Mesenchymal stem cell (in vitro differentiated cells and primary cell): ENCODE data around the gene LGALS1.
"Not testable (repeated sequence)": the region's sequence is repeated elsewhere in the genome, so short reads cannot be mapped to it uniquely, and the experiment has no call there.

Experiments used
- DNase-seq: peaks from one replicate; pipeline ENCODE4 v3.0.0-alpha.2; 2013
- H2AFZ ChIP-seq: one replicate; pipeline ENCODE4 v1.6.1; 2013; ENCODE audit warnings: low read depth, mild to moderate bottlenecking, control low read depth, inconsistent platforms, low read length, moderate library complexity
- H2AK5ac ChIP-seq: 2 replicates; pipeline ENCODE4 v1.6.1; 2013; ENCODE audit warnings: low read length, moderate library complexity, mild to moderate bottlenecking, inconsistent platforms; ENCODE audit not compliant: severe bottlenecking
- H2BK120ac ChIP-seq: one replicate; pipeline ENCODE4 v1.6.1; 2013; ENCODE audit warnings: low read depth, mild to moderate bottlenecking, inconsistent platforms, low read length, moderate library complexity
- H2BK12ac ChIP-seq, 2 experiments: one replicate each; pipeline ENCODE4 v1.6.1; 2013; ENCODE audit warnings: inconsistent platforms in 2 of 2, low read length in 2 of 2, mild to moderate bottlenecking in 2 of 2, moderate library complexity in 2 of 2, control low read depth in 1 of 2
- H2BK15ac ChIP-seq: one replicate; pipeline ENCODE4 v1.6.1; 2013; ENCODE audit warnings: mild to moderate bottlenecking, low read depth, inconsistent platforms; ENCODE audit not compliant: poor library complexity, severe bottlenecking
- H2BK5ac ChIP-seq: 2 replicates; pipeline ENCODE4 v1.6.1; 2013; ENCODE audit warnings: low read depth, mild to moderate bottlenecking, low read length, control low read depth, inconsistent platforms; ENCODE audit not compliant: poor library complexity, severe bottlenecking
- H3K14ac ChIP-seq, 2 experiments: one replicate each; pipeline ENCODE4 v1.6.1; 2013; ENCODE audit warnings: inconsistent platforms in 2 of 2, low read length in 2 of 2, control low read depth in 1 of 2, mild to moderate bottlenecking in 1 of 2, moderate library complexity in 1 of 2
- H3K18ac ChIP-seq, 2 experiments: one replicate each; pipeline ENCODE4 v1.6.1; 2013; ENCODE audit warnings: inconsistent platforms in 2 of 2, low read length in 2 of 2, control low read depth in 1 of 2, low read depth in 1 of 2, mild to moderate bottlenecking in 1 of 2
- H3K23ac ChIP-seq, 2 experiments: one replicate each; pipeline ENCODE4 v1.6.1; 2013; ENCODE audit warnings: inconsistent platforms in 2 of 2, low read length in 2 of 2, mild to moderate bottlenecking in 2 of 2, moderate library complexity in 2 of 2, control low read depth in 1 of 2
- H3K27ac ChIP-seq: 2 replicates; pipeline ENCODE4 v1.5.1; 2013; ENCODE audit warnings: mild to moderate bottlenecking, moderate library complexity, low read length, control low read depth, inconsistent platforms; ENCODE audit not compliant: poor library complexity, severe bottlenecking
- H3K27me3 ChIP-seq, 2 experiments: 2 replicates each; pipeline versions ENCODE4 v1.6.1 to v1.7.0; 2013; ENCODE audit warnings: low read length in 2 of 2, mild to moderate bottlenecking in 2 of 2, moderate library complexity in 2 of 2, control low read depth in 1 of 2, inconsistent platforms in 1 of 2; ENCODE audit not compliant: control insufficient read depth in 1 of 2, insufficient read depth in 1 of 2
- H3K36me3 ChIP-seq, 2 experiments: 2 replicates each; pipeline versions ENCODE4 v1.6.1 to v1.7.0; 2013; ENCODE audit warnings: low read length in 2 of 2, control low read depth in 1 of 2, inconsistent platforms in 1 of 2, low read depth in 1 of 2, mild to moderate bottlenecking in 1 of 2; ENCODE audit not compliant: insufficient read depth in 2 of 2, control insufficient read depth in 1 of 2
- H3K4ac ChIP-seq, 2 experiments: one replicate each; pipeline ENCODE4 v1.6.1; 2013; ENCODE audit warnings: inconsistent platforms in 2 of 2, low read length in 2 of 2, mild to moderate bottlenecking in 2 of 2, moderate library complexity in 2 of 2, control low read depth in 1 of 2, low read depth in 1 of 2
- H3K4me1 ChIP-seq: 2 replicates; pipeline ENCODE4 v1.6.1; 2013; ENCODE audit warnings: low read depth, low read length, control low read depth; ENCODE audit not compliant: control insufficient read depth, insufficient read depth
- H3K4me2 ChIP-seq: 2 replicates; pipeline ENCODE4 v1.6.1; 2013; ENCODE audit warnings: low read length, mild to moderate bottlenecking, inconsistent platforms; ENCODE audit not compliant: poor library complexity, severe bottlenecking
- H3K4me3 ChIP-seq, 2 experiments: 2 replicates each; pipeline versions ENCODE4 v1.5.1 to v1.7.0; 2013; ENCODE audit warnings: low read length in 2 of 2, mild to moderate bottlenecking in 2 of 2, control low read depth in 1 of 2, low read depth in 1 of 2; ENCODE audit not compliant: insufficient read depth in 1 of 2
- H3K79me1 ChIP-seq: replicated peaks from 2 replicates; pipeline ENCODE4 v1.6.1; 2013; ENCODE audit warnings: mild to moderate bottlenecking, control low read depth, low read length, inconsistent platforms; ENCODE audit not compliant: poor library complexity, severe bottlenecking
- H3K9ac ChIP-seq: 2 replicates; pipeline ENCODE4 v1.7.0; 2013; ENCODE audit warnings: mild to moderate bottlenecking, low read length, moderate library complexity
- H3K9me3 ChIP-seq: 2 replicates; pipeline ENCODE4 v1.7.0; 2013; ENCODE audit warnings: mild to moderate bottlenecking, low read length; ENCODE audit not compliant: control insufficient read depth
- H4K8ac ChIP-seq: one replicate; pipeline ENCODE4 v1.6.1; 2013; ENCODE audit warnings: inconsistent platforms, mild to moderate bottlenecking, low read length, moderate library complexity
- H4K91ac ChIP-seq: one replicate; pipeline ENCODE4 v1.6.1; 2013; ENCODE audit warnings: mild to moderate bottlenecking, low read length, inconsistent platforms
- WGBS: methylation state at CpG from one replicate; pipeline ENCODE4 v1.1.7; 2013; ENCODE audit warnings: mixed read lengths; 5-methylcytosine and 5-hydroxymethylcytosine counted together

Gene LGALS1

DNA sequence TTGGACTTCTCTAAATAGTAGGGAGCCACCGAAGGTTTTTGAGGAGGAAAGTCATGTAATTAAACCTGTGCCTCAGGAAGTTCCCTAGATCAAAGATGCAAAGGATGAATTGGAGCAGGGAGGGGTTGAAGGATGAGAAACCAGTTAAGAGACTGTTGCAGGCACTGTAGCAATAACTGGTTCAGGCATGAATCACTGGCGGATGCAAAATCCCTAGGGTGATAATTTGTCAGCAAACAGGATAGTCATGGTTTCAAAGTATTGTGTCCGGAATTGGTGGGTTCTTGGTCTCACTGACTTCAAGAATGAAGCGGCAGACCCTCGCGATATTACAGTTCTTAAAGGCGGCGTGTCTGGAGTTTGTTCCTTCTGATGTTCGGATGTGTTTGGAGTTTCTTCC is 41.3 kb downstream of the LGALS1 start:
- Histone ChIP-seq H3K27me3 (no peaks in the 10 kb centered on the region), H3K4me1 (no peaks in the 10 kb centered on the region), H2BK5ac (no peak overlapping the region), H2AFZ (no peak overlapping the region), H3K27ac (no peak overlapping the region), H3K4me2 (no peak overlapping the region), H3K79me1 (no peaks in the 10 kb centered on the region), H3K18ac (no peak overlapping the region), H2BK12ac (no peak overlapping the region), H3K36me3 (peaks cover 0 to 4% of the 10 kb centered on the region in 2 experiments), H4K91ac (no peak overlapping the region), H4K8ac (no peak overlapping the region), H3K14ac (no peak overlapping the region), H3K23ac (no peak overlapping the region), H3K4ac (no peak overlapping the region), H2BK120ac (no peak overlapping the region), H3K9me3 (no peaks in the 10 kb centered on the region), H3K9ac (peak overlapping the region; percentile 26), H2BK15ac (no peak overlapping the region), H3K4me3 (no peak overlapping the region), H2AK5ac (no peak overlapping the region)
- WGBS = 83% methylated on average over 9 of the region's 9 CpGs
- DNase-seq = peak; percentile 75

DNA sequence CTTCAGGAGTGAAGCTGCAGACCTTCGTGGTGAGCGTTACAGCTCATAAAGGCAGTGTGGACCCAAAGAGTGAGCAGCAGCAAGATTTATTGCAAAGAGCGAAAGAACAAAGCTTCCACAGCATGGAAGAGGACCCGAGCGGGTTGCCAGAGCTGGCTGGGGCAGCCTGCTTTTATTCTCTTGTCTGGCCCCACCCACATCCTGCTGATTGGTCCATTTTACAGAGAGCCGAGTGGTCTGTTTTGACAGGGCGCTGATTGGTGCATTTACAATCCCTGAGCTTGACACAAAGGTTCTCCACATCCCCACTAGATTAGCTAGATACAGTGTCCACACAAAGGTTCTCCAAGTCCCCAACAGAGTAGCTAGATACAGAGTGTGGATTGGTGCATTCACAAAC is 41.8 kb downstream of the LGALS1 start:
- not testable (repeated sequence) for H3K23ac ChIP-seq, H3K36me3 ChIP-seq, H3K4me3 ChIP-seq, H3K27me3 ChIP-seq, H3K4me1 ChIP-seq, H3K27ac ChIP-seq, H2BK120ac ChIP-seq, H2BK15ac ChIP-seq, H3K4me2 ChIP-seq, H2AFZ ChIP-seq, H4K8ac ChIP-seq, H4K91ac ChIP-seq, H2BK12ac ChIP-seq, H3K4ac ChIP-seq, H3K9me3 ChIP-seq, H2BK5ac ChIP-seq, H3K79me1 ChIP-seq, DNase-seq, H3K18ac ChIP-seq, H2AK5ac ChIP-seq, H3K14ac ChIP-seq
- WGBS = 86% methylated on average over 7 of the region's 7 CpGs
- H3K9ac ChIP-seq = peak overlapping the region; percentile 26

DNA sequence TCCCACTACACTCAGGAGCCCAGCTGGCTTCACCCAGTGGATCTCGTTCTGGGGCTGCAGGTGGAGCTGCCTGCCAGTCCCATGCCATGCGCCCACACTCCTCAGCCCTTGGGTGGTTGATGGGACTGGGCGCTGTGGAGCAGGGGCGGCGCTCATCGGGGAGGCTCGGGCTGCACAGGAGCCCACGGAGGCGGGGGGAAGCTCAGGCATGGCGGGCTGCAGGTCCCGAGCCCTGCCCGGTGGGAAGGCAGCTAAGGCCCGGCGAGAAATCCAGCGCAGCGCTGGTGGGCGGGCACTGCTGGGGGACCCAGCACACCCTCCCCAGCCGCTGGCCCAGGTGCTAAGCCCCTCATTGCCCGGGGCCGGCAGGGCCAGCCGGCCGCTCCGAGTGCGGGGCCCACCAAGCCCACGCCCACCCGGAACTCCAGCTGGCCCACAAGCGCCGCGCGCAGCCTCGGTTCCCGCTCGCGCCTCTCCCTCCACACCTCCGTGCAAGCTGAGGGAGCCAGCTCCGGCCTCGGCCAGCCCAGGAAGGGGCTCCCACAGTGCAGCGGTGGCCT is 42.4 kb downstream of the LGALS1 start:
- not testable (repeated sequence) for H4K91ac ChIP-seq, DNase-seq, H2AFZ ChIP-seq, H3K9me3 ChIP-seq, H3K18ac ChIP-seq, H3K4me3 ChIP-seq, H2BK120ac ChIP-seq, H2BK15ac ChIP-seq, H3K4me1 ChIP-seq, H3K4me2 ChIP-seq, H3K4ac ChIP-seq, H4K8ac ChIP-seq, H3K27ac ChIP-seq, H3K79me1 ChIP-seq, H3K23ac ChIP-seq, H2BK5ac ChIP-seq, H3K14ac ChIP-seq, H2BK12ac ChIP-seq, H3K36me3 ChIP-seq, H3K9ac ChIP-seq, H3K27me3 ChIP-seq, H2AK5ac ChIP-seq
- WGBS = 96% methylated on average over 32 of the region's 38 CpGs

DNA sequence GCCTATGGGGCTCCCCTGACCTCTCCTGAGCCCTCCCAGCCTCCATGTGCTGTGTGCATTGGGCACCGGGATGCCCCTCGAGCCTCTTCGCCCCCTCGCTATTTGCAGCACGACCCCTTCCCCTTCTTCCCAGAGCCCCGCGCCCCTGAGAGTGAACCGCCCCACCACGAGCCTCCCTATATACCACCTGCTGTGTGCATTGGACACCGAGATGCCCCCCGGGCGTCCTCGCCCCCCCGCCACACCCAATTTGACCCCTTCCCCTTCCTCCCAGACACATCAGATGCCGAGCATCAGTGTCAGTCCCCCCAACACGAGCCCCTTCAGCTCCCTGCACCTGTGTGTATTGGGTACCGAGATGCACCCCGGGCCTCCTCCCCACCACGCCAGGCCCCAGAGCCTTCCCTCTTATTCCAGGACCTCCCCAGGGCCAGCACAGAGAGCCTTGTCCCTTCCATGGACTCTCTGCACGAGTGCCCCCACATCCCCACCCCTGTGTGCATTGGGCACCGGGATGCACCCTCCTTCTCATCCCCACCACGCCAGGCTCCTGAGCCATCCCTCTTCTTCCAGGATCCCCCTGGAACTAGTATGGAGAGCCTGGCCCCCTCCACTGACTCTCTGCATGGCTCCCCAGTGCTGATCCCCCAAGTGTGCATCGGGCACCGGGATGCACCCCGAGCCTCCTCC is 50.3 kb downstream of the LGALS1 start:
- no peak overlapping the region for H3K23ac ChIP-seq
- no peak for DNase-seq
- no peaks in the 10 kb centered on the region for H3K79me1 ChIP-seq
- no peak overlapping the region for H3K9ac ChIP-seq
- no peak overlapping the region for H3K4me3 ChIP-seq
- peaks cover 0 to 7% of the 10 kb centered on the region in 2 experiments for H3K36me3 ChIP-seq
- H3K4me1 ChIP-seq = peaks cover 8% of the 10 kb centered on the region
- 96% methylated on average over 25 of the region's 25 CpGs for WGBS
- H2BK12ac ChIP-seq = no peak overlapping the region
- H2BK120ac ChIP-seq = no peak overlapping the region
- H2BK15ac ChIP-seq = no peak overlapping the region
- no peak overlapping the region for H4K8ac ChIP-seq
- H3K14ac ChIP-seq = no peak overlapping the region
- H4K91ac ChIP-seq = no peak overlapping the region
- H3K4ac ChIP-seq = no peak overlapping the region
- no peak overlapping the region for H3K27ac ChIP-seq
- no peak overlapping the region for H3K18ac ChIP-seq
- no peaks in the 10 kb centered on the region for H3K9me3 ChIP-seq
- H3K27me3 ChIP-seq = no peaks in the 10 kb centered on the region
- no peak overlapping the region for H2BK5ac ChIP-seq
- H2AFZ ChIP-seq = no peak overlapping the region
- H3K4me2 ChIP-seq = no peak overlapping the region
- H2AK5ac ChIP-seq = no peak overlapping the region
